Frontal cortex (tissue), 4 donors: ENCODE data around the gene EML2. TPM values are rescaled to one million over a fixed set of nuclear protein-coding genes. Genes with fewer than 3 reads are reported as not detected.
"Not testable (repeated sequence)": the region's sequence is repeated elsewhere in the genome, so short reads cannot be mapped to it uniquely, and the experiment has no call there.

Source experiments
- DNase-seq, 2 donors: peaks; one replicate each; pipeline ENCODE4 v3.0.0; 2012; ENCODE audit warnings: low spot score in 2 of 2
- FAIRE-seq: peaks from 2 replicates; lab custom pipeline; 2012; peaks lifted over from hg19 to GRCh38; lab: Jason Lieb, UNC
- total RNA-seq: library from RNA; depleted of rRNA; stranded (reverse); fragments of >200 nt; gene quantifications from one replicate; pipeline ENCODE4 v1.2.3, GENCODE V29; 2014
- donor health status: control.
- donor health status: control.
- donor health status: control.

Gene EML2, protein sequence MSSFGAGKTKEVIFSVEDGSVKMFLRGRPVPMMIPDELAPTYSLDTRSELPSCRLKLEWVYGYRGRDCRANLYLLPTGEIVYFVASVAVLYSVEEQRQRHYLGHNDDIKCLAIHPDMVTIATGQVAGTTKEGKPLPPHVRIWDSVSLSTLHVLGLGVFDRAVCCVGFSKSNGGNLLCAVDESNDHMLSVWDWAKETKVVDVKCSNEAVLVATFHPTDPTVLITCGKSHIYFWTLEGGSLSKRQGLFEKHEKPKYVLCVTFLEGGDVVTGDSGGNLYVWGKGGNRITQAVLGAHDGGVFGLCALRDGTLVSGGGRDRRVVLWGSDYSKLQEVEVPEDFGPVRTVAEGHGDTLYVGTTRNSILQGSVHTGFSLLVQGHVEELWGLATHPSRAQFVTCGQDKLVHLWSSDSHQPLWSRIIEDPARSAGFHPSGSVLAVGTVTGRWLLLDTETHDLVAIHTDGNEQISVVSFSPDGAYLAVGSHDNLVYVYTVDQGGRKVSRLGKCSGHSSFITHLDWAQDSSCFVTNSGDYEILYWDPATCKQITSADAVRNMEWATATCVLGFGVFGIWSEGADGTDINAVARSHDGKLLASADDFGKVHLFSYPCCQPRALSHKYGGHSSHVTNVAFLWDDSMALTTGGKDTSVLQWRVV
- total RNA-seq, result 13.0 TPM

DNA sequence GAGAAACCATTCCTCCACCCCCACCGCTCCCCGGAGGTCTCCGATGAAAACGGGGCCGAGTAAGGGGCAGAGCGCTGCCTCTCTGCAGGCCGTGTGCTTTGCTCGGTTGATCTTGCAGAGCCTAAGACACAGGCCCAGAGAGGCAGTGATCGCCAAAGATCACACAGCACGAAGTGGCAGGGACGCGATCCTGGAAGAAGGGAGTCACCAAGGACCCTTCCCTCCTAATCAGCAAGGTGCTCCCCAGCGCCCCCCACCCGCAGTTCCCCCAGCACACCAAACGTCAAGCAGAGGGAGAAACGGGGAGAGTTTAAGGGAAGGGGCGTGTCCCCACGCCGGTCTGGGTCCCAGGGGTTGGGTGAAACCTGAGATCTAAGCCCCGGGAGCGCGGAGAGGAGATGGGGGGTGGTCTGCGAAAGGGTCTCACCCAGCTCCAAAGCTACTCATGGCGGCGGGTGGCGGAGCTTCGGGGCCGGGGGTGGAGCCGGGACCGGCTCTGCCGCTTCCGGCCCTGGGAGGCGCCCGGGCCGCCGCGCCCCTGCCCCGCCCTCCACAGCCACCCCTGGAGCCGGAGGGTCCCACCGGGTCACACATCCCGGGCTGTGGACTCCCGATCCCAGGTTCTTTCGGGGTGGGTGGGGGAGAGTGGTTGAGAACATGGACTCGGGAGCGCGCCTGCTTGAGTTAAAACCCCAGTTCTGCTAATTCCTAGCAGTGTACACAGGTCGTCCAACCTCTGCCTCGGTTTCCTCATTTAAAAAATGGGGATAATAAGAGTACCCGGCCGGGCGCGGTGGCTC lies at the start of gene EML2:
Gene EML2, minus strand, starts transcription at position 468 of the 800 bp plus-strand sequence. Its CDS starts 21 bp downstream, at position 447.
- FAIRE-seq, result no peak
- DNase-seq, result peak in 1 of 2 donors; percentile 45

DNA sequence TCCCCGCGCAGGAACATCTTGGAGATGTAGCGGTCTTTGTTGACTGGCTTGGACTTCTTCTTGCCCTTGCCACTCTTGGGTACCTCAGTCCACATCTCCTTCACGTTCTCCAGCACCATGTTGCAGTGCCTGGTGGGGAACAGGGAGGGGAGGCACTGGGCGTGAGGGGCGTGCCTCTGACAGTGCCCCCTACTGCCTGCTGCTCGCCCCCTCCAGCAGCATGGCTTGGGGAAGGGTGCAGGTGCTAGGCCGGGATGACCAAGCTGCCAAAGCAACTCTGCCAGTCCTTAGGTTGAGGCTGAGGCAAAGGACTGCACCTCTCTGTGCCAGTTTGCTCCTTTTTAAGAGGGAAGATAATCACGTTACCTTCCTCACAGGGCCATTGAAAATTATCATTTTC lies 48.4 kb upstream of the EML2 start:
- FAIRE-seq (no peak), DNase-seq (no peak)

DNA sequence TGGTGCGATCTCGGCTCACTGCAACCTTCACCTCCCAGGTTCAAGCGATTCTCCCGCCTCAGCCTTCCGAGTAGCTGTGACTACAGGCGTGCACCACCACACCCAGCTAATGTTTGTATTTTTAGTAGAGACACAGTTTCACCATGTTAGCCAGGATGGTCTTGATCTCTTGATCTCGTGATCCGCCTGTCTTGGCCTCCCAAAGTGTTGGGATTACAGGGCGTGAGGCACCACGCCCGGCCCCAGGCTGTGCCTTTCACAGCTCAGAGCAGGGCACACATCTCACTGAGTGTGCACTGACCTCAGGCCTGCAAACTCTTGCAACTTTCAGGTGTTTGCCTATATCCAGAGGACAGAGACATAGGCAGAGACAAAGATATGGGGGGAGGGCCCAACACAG lies 45.8 kb upstream of the EML2 start:
- FAIRE-seq, DNase-seq: not testable (repeated sequence)

DNA sequence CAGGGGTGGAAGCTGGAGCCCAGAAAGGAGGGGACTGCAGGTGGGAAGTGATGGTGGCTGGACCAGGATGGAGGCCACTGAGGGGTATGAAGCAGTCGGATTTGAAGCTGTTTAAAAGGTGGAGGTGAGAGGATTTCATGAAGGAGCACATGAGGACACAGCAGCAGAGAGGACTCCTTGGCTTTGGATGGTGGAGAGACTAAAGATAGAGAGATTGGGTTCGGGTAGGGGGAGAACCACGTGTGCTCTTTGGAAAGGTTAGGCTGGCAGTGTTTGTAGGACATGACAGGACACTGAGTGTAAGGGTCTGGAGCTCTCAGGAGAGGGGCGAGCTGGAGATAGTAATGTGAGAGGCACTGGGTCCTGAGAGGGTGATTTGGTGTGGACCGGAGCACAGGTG lies 43.7 kb upstream of the EML2 start:
- DNase-seq (peak in 1 of 2 donors; percentile 19), FAIRE-seq (no peak)

DNA sequence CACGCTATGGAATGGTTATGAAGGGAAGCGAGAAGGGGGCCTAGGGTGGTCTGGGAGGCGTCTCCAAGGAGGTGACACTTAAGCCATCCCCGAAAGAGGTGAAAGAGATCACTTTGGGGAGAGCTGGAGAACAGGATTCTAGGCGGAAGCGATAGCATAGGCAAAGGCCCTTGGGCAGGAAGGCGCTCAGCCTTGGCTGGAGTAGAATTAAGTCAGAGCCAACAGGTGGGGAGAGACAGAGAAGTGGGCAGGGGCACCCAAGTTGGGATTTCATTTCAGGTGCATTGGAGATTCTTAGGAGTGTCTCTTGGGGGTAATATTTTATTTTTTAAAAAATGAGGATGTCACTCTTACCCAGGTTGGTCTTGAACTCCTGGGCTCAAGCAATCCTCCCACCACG lies 42.9 kb upstream of the EML2 start:
- FAIRE-seq, result no peak

DNA sequence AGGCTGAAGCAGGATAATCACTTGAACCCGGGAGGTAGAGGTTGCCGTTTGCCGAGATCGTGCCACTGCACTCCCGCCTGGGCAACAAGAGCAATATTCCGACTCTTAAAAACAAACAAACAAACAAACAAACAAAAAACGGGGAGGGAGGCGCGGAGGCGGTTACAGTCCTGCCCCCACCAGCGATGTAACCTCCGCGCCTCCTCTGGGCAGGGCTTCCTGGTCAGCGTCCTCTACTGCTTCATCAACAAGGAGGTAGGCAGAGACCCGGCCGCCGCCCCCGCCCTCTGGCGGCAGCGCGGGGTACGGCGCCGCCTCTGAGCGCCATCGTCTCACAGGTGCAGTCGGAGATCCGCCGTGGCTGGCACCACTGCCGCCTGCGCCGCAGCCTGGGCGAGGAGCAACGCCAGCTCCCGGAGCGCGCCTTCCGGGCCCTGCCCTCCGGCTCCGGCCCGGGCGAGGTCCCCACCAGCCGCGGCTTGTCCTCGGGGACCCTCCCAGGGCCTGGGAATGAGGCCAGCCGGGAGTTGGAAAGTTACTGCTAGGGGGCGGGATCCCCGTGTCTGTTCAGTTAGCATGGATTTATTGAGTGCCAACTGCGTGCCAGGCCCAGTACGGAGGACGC lies 42.3 kb upstream of the EML2 start:
- FAIRE-seq (no peak), DNase-seq (peak; percentile 87 to 90)

More for the DNA sequence above, 42.9 kb upstream of the EML2 start:
- no peak for DNase-seq

DNA sequence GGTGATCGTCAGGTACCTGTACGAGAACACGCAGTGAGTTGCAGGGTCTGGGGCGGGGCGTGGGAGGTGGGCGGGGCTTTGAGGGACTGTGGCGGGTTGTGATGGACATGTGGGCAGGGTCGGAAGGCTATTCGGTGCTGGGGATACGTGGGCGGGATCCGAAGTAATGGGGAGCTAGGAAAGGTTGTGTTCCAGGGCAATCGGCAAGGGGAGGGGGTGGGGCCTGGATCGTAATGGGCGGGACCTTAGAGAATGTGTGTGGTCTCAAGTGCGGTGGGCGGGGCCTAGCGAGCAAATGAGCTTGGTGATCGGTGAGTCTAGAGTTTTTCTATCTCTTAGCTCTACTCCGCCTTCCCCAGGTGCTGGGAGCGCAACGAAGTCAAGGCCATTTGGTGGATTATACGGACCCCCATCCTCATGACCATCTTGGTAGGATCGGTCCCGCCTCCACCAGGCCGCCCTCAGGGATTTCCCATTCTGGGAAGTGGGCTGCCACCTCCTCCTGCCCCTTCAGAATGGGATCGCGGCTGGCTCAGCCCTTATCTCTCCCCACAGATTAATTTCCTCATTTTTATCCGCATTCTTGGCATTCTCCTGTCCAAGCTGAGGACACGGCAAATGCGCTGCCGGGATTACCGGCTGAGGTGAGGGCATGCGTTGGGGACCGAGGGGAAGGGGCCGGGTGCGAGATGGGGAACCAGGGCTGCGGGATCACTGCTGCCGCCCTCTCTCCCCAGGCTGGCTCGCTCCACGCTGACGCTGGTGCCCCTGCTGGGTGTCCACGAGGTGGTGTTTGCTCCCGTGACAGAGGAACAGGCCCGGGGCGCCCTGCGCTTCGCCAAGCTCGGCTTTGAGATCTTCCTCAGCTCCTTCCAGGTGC lies 38.4 kb upstream of the EML2 start:
- FAIRE-seq, result no peak
- peak; percentile 65 to 78 for DNase-seq

DNA sequence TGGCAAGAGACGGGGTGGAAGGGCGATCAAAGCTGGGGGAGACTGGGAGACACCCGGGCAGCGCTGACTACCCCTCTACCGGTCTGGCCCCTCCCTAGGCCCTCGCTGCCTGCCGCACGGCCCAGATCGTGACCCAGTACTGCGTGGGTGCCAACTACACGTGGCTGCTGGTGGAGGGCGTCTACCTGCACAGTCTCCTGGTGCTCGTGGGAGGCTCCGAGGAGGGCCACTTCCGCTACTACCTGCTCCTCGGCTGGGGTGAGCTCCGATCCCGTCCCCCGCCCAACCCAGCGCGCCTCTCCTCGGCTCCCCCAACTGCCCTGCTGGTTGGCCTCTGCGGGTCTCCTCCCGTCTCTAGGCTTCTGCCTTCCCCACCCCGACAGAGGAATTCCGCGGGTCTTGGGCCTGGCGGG lies 37.7 kb upstream of the EML2 start:
- no peak for FAIRE-seq
- peak in 1 of 2 donors; percentile 19 for DNase-seq

DNA sequence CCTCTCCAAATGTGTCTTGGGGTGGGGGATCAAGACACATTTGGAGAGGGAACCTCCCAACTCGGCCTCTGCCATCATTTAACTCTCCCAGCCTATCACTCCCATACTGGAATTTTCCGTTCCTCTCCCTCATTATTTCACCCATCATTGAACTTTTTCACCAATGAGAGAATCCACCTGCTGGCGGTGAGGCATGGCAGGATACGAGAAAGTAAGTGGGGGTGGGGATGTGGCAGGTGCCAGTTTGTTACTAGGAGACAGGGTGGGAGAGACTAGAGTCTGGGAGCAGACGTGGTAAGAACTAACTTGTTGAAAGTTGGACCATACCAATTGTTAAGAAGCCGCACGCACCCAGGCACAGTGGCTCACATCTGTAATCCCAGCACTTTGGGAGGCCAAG lies 35.7 kb upstream of the EML2 start:
- FAIRE-seq (no peak), DNase-seq (no peak)

DNA sequence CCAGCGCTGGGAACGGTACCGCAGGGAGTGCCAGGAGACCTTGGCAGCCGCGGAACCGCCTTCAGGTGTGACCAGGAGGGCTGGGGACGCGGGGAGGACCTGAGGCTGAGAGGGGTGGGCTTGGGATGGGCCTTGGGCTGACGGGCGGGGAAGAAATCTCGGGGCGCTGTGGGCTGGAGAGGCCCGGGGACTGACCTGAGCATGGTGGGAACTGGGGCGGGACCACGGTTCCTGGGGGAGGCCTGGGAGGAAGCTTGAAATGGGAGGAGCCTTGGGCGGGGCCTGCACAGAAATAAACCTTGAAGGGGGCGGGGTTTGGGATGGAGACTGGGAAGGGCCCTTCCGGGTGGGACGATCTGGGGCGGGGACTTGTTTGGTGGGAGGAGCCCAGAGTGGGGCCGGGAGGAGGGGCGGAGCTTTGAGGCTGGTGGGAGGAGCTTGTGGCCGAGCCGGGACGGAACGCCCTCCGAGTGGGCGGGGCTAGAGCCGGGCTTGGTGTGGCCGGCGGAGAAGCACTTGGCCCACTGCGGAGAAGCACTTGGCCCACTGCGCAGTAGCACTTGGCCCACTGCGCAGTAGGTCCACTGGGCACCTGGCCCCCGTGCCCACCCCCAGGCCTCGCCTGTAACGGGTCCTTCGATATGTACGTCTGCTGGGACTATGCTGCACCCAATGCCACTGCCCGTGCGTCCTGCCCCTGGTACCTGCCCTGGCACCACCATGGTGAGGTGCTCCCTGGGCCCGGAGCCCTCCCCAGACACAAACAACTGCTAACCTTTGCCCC lies 31.7 kb upstream of the EML2 start:
- FAIRE-seq (no peak), DNase-seq (peak; percentile 68 to 85)

DNA sequence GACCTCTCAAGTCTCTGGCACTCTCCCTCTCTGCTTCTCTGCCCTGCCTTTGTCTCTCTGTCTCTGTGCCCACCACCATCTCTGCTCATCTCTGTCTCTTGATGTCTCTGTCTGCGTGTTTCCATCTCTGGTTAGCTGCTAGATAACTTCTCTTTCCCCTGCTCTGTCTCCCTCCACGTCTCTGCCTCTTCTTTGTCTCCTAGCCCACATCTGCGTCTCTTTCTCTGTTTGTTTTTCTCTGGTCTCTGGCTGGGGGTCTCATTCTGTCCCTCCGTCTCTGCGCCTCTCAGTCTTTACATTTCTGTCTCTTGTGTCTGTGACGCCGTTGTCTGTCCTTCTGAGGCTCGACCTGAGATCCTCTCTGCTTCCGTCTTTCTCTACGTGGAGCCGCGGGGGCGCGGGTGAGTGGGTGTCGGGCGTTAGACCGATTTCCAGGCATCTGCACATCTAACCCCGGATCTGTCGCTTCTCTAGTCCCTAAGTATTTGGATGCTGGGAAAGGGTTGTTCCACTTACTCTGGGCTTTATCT lies 29.2 kb upstream of the EML2 start:
- no peak for DNase-seq

DNA sequence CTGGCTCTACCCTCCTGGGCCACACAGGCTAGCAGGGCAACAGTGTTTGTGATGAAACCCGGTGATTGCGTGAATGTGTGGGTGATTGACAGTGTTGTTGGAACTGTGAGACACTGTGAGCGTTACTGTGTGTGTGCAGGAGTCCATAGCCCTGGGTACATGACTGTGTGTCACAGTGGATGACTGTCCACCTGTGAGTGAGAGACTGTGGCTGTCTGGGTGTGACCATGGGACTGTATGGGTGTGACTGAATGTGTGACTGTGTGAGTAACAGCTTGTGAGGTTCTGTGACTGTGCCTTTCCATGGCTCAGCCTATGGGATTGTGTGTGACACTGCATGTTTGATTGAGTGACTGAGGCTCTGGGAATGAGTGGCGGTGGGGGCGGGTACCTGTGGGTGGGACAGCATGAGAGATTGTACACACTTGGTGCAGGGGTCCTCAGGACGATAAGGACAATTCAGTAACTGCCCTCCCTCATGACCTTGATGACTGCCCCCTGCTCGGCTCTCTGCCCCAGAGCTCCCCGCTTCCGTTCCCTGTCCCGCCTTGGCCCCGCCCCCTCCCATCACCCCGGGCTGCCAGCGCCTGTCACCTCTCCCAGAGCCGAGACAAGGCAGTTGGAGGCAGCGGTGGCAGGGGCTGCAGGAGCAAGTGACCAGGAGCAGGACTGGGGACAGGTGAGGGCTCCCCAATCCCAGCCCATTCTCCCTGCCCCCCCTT lies 28.6 kb upstream of the EML2 start, which contains the start of gene GIPR:
Gene GIPR, plus strand, starts transcription at position 602 of the 722 bp plus-strand sequence. CDS start 1,300 bp downstream, outside the sequence.
- FAIRE-seq (no peak), DNase-seq (peak; percentile 24 to 53)

More for the DNA sequence above, 29.2 kb upstream of the EML2 start:
- no peak for FAIRE-seq

DNA sequence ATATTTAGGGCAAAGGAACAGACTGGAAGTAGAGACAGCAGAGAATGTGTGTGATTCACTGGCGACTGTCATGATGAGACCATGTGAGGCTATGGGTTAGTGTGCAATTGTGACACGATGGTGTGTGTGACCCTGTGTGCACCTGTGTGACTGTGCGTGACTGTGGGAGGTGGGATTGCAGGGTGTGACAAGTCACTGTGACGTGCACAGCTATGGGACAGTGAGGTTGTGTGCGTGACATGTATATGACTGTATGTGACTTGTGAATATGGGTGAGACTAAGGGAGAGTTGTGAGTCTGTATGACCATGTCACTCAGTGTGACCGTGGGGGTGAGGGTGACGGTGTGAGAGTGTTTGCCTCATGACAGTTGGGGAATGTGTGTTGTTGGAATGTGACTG lies 25.4 kb upstream of the EML2 start:
- no peak for DNase-seq
- FAIRE-seq, result no peak

DNA sequence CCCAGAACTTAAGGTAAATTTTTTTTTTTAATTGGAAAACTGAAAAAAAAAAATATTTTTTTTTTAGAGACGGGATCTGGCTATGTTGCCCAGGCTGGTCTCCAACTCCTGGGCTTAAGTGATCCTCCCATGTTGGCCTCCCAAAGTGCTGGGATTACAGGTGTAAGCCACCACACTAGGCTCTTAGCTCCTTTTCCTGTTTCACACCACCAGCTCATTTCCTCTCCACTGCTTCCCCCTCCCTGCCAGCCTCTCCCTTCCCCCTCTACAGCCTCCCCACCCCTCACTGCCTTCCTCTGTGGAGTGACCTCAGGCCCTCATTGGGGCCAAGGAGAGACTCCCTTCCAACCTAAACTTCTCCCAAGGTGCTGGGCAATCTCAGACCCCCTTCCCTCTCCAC lies 24.6 kb upstream of the EML2 start:
- DNase-seq (no peak), FAIRE-seq (no peak)

DNA sequence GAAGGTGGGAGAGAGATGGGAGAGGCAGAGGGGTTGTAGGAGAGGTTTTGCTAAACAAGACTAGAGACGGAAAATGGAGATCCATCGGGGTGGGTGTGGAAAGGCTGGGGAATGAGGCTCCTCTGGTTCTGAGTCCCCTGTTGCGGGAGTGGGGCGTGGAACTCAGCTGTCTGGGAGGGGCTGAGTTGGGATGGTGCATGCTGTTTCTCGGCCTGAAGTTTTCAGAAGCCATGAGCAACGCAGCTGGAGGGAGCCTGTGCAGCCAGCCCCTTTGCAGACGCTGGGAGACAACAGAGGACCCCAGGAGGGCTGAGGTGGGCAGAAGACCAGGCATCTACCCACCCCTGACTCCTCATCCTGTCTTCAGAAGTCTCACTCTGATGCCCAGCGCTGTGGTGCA lies 21.4 kb upstream of the EML2 start:
- DNase-seq (no peak), FAIRE-seq (no peak)

DNA sequence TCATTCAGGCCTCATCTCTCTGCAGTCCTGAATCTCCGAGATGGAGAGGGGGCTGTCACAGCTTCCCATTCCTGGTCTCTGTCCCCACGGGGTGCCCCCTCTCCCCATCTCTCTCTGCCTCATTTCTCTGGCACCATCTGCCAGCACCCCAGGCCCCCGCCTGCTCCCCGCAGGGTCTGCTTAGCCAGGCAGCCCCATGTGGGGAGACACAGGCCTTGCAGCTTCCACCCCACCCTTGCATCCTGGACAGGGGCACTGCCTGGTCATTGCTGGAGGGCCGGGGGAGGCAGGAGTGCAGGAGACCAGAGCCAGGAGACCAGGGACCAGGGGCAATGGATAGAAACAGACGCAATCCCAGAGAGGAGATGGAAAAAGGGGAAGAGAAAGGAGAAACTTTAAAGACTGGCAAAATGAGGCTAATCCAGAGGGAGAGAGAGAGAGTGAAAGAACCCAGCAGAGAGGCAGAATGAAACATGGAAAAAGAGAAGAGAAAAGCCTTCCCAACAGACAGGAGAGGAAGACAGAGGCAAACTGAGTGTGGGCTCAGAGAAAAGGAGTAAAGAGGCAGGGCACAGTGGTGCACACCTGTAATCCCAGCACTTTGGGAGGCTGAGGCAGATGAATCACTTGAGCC lies 20.0 kb upstream of the EML2 start:
- FAIRE-seq (no peak), DNase-seq (no peak)
